ENCODE measurements around the gene ZNF83.
"Not testable (repeated sequence)": the region's sequence is repeated elsewhere in the genome, so short reads cannot be mapped to it uniquely, and the experiment has no call there.

Gene ZNF83

GRCh38 chr19:52679598-52679997, 41.4 kb upstream of the ZNF83 start:
- H2AFZ ChIP-seq (ENCODE audit: insufficient read depth, low read length, poor library complexity): no peak overlapping the region
- H3K18ac ChIP-seq (ENCODE audit: low read length): no peak overlapping the region
- peaks cover 27 to 36% of the 10 kb centered on the region in 2 experiments for H3K36me3 ChIP-seq (ENCODE audit: control insufficient read depth in 1 of 2, insufficient read depth in 2 of 2, low read length in 2 of 2)
- no peak overlapping the region for H3K4me3 ChIP-seq (ENCODE audit: low read depth, low read length)
- DNase-seq: no peak
- no peak overlapping the region for H2AK5ac ChIP-seq (ENCODE audit: low read length)
- H3K4me1 ChIP-seq (ENCODE audit: control insufficient read depth in 1 of 2, insufficient read depth in 2 of 2, low read length in 2 of 2): peaks cover 3 to 6% of the 10 kb centered on the region in 2 experiments
- no peak overlapping the region for H3K9ac ChIP-seq (ENCODE audit: low read length)
- no peaks in the 10 kb centered on the region for H3K79me1 ChIP-seq (ENCODE audit: low read length)
- H4K12ac ChIP-seq (ENCODE audit: low read depth, low read length): no peak overlapping the region
- no peak overlapping the region for H3K14ac ChIP-seq (ENCODE audit: low read length)
- no peak overlapping the region for H3K27ac ChIP-seq (ENCODE audit: low read depth, low read length)
- H2BK12ac ChIP-seq (ENCODE audit: low read length): no peak overlapping the region
- H4K91ac ChIP-seq (ENCODE audit: low read depth, low read length): no peak overlapping the region
- H3K79me2 ChIP-seq (ENCODE audit: control insufficient read depth, insufficient read depth, low read length, poor library complexity): peaks cover 35% of the 10 kb centered on the region
- no peak overlapping the region for H2BK5ac ChIP-seq (ENCODE audit: low read depth, low read length, poor library complexity)
- H4K8ac ChIP-seq (ENCODE audit: low read depth, low read length): no peak overlapping the region
- no peak overlapping the region for H3K23ac ChIP-seq (ENCODE audit: low read length)
- peak overlapping the region; percentile 60 for H3K4ac ChIP-seq (ENCODE audit: low read depth, low read length)
- H3K9me3 ChIP-seq (ENCODE audit: insufficient read depth, low read depth, low read length): no peaks in the 10 kb centered on the region
- H3K4me2 ChIP-seq (ENCODE audit: low read length): no peak overlapping the region
- H3K27me3 ChIP-seq (ENCODE audit: insufficient read depth, low read length): no peaks in the 10 kb centered on the region
- H2BK120ac ChIP-seq (ENCODE audit: insufficient read depth, low read length, poor library complexity): no peak overlapping the region
- WGBS (ENCODE audit: extremely low coverage, insufficient coverage, insufficient read length): no CpG with 5 or more reads among the region's 5 CpGs

GRCh38 chr19:52675239-52675638, 37.1 kb upstream of the ZNF83 start:
- H4K91ac ChIP-seq (ENCODE audit: low read depth, low read length); H3K4me2 ChIP-seq (ENCODE audit: low read length); H4K8ac ChIP-seq (ENCODE audit: low read depth, low read length); H3K27me3 ChIP-seq (ENCODE audit: insufficient read depth, low read length); H3K4me3 ChIP-seq (ENCODE audit: low read depth, low read length); H2BK120ac ChIP-seq (ENCODE audit: insufficient read depth, low read length, poor library complexity); H4K12ac ChIP-seq (ENCODE audit: low read depth, low read length); H2AK5ac ChIP-seq (ENCODE audit: low read length); DNase-seq; H2BK12ac ChIP-seq (ENCODE audit: low read length); H2BK5ac ChIP-seq (ENCODE audit: low read depth, low read length, poor library complexity); H3K14ac ChIP-seq (ENCODE audit: low read length); H3K9me3 ChIP-seq (ENCODE audit: insufficient read depth, low read depth, low read length); H3K23ac ChIP-seq (ENCODE audit: low read length); H3K79me1 ChIP-seq (ENCODE audit: low read length); H2AFZ ChIP-seq (ENCODE audit: insufficient read depth, low read length, poor library complexity); H3K9ac ChIP-seq (ENCODE audit: low read length); H3K18ac ChIP-seq (ENCODE audit: low read length): not testable (repeated sequence)
- Histone ChIP-seq H3K4me1 (ENCODE audit: control insufficient read depth in 1 of 2, insufficient read depth in 2 of 2, low read length in 2 of 2) (peaks cover 7 to 12% of the 10 kb centered on the region in 2 experiments), H3K27ac (ENCODE audit: low read depth, low read length) (peak overlapping the region; percentile 34), H3K79me2 (ENCODE audit: control insufficient read depth, insufficient read depth, low read length, poor library complexity) (peaks cover 29% of the 10 kb centered on the region), H3K4ac (ENCODE audit: low read depth, low read length) (peak overlapping the region; percentile 91), H3K36me3 (ENCODE audit: control insufficient read depth in 1 of 2, insufficient read depth in 2 of 2, low read length in 2 of 2) (peaks cover 19 to 21% of the 10 kb centered on the region in 2 experiments)
- WGBS (ENCODE audit: extremely low coverage, insufficient coverage, insufficient read length): no CpG with 5 or more reads among the region's 6 CpGs

- H3K18ac ChIP-seq (ENCODE audit: low read length): no peak overlapping the region
- no CpG with 5 or more reads among the region's 4 CpGs for WGBS (ENCODE audit: extremely low coverage, insufficient coverage, insufficient read length)
- peak in 1 of 2 donors; percentile 52 for DNase-seq
Measured at GRCh38 chr19:52673014-52673413, 34.9 kb upstream of the ZNF83 start.

GRCh38 chr19:52670046-52670445, 31.9 kb upstream of the ZNF83 start:
- no peak overlapping the region for H3K4me2 ChIP-seq (ENCODE audit: low read length)
- H3K9ac ChIP-seq (ENCODE audit: low read length): no peak overlapping the region

More at GRCh38 chr19:52673014-52673413, 34.9 kb upstream of the ZNF83 start:
- Histone ChIP-seq H2BK5ac (ENCODE audit: low read depth, low read length, poor library complexity) (no peak overlapping the region), H3K4me3 (ENCODE audit: low read depth, low read length) (no peak overlapping the region), H2AFZ (ENCODE audit: insufficient read depth, low read length, poor library complexity) (no peak overlapping the region), H3K23ac (ENCODE audit: low read length) (no peak overlapping the region), H3K79me1 (ENCODE audit: low read length) (no peaks in the 10 kb centered on the region), H3K4me1 (ENCODE audit: control insufficient read depth in 1 of 2, insufficient read depth in 2 of 2, low read length in 2 of 2) (peaks cover 7 to 12% of the 10 kb centered on the region in 2 experiments), H3K14ac (ENCODE audit: low read length) (no peak overlapping the region), H2BK12ac (ENCODE audit: low read length) (no peak overlapping the region), H3K9ac (ENCODE audit: low read length) (no peak overlapping the region), H2BK120ac (ENCODE audit: insufficient read depth, low read length, poor library complexity) (no peak overlapping the region), H2AK5ac (ENCODE audit: low read length) (no peak overlapping the region), H3K4me2 (ENCODE audit: low read length) (no peak overlapping the region), H3K27ac (ENCODE audit: low read depth, low read length) (peak overlapping the region; percentile 12), H3K79me2 (ENCODE audit: control insufficient read depth, insufficient read depth, low read length, poor library complexity) (peaks cover 26% of the 10 kb centered on the region), H3K27me3 (ENCODE audit: insufficient read depth, low read length) (no peaks in the 10 kb centered on the region), H4K91ac (ENCODE audit: low read depth, low read length) (no peak overlapping the region), H3K36me3 (ENCODE audit: control insufficient read depth in 1 of 2, insufficient read depth in 2 of 2, low read length in 2 of 2) (peaks cover 19% of the 10 kb centered on the region in 2 experiments), H3K9me3 (ENCODE audit: insufficient read depth, low read depth, low read length) (no peaks in the 10 kb centered on the region), H4K12ac (ENCODE audit: low read depth, low read length) (no peak overlapping the region), H3K4ac (ENCODE audit: low read depth, low read length) (peak overlapping the region; percentile 86), H4K8ac (ENCODE audit: low read depth, low read length) (no peak overlapping the region)

More at GRCh38 chr19:52670046-52670445, 31.9 kb upstream of the ZNF83 start:
- no peak overlapping the region for H3K4me3 ChIP-seq (ENCODE audit: low read depth, low read length)
- no peak overlapping the region for H4K12ac ChIP-seq (ENCODE audit: low read depth, low read length)
- no CpG with 5 or more reads among the region's 4 CpGs for WGBS (ENCODE audit: extremely low coverage, insufficient coverage, insufficient read length)
- no peak overlapping the region for H2BK12ac ChIP-seq (ENCODE audit: low read length)
- H3K36me3 ChIP-seq (ENCODE audit: control insufficient read depth in 1 of 2, insufficient read depth in 2 of 2, low read length in 2 of 2): peaks cover 17 to 19% of the 10 kb centered on the region in 2 experiments
- H3K14ac ChIP-seq (ENCODE audit: low read length): no peak overlapping the region
- H4K91ac ChIP-seq (ENCODE audit: low read depth, low read length): no peak overlapping the region
- peak; percentile 75 to 82 for DNase-seq
- no peaks in the 10 kb centered on the region for H3K79me1 ChIP-seq (ENCODE audit: low read length)
- no peak overlapping the region for H3K27ac ChIP-seq (ENCODE audit: low read depth, low read length)
- no peak overlapping the region for H2AK5ac ChIP-seq (ENCODE audit: low read length)
- H3K4me1 ChIP-seq (ENCODE audit: control insufficient read depth in 1 of 2, insufficient read depth in 2 of 2, low read length in 2 of 2): peaks cover 6 to 10% of the 10 kb centered on the region in 2 experiments
- no peaks in the 10 kb centered on the region for H3K27me3 ChIP-seq (ENCODE audit: insufficient read depth, low read length)
- H3K23ac ChIP-seq (ENCODE audit: low read length): no peak overlapping the region
- H3K9me3 ChIP-seq (ENCODE audit: insufficient read depth, low read depth, low read length): no peaks in the 10 kb centered on the region
- H3K4ac ChIP-seq (ENCODE audit: low read depth, low read length): no peak overlapping the region
- no peak overlapping the region for H3K18ac ChIP-seq (ENCODE audit: low read length)
- H2AFZ ChIP-seq (ENCODE audit: insufficient read depth, low read length, poor library complexity): no peak overlapping the region
- peaks cover 18% of the 10 kb centered on the region for H3K79me2 ChIP-seq (ENCODE audit: control insufficient read depth, insufficient read depth, low read length, poor library complexity)
- no peak overlapping the region for H2BK120ac ChIP-seq (ENCODE audit: insufficient read depth, low read length, poor library complexity)
- no peak overlapping the region for H4K8ac ChIP-seq (ENCODE audit: low read depth, low read length)
- no peak overlapping the region for H2BK5ac ChIP-seq (ENCODE audit: low read depth, low read length, poor library complexity)

Data from trophoblast cell (in vitro differentiated cells and primary cell).